ENCODE results near the gene KLHL3. TPM values are rescaled to one million over a fixed set of nuclear protein-coding genes. Genes with fewer than 3 reads are reported as not detected.

KLHL3 gene
- total RNA-seq, 1 experiment from 2014 or later: 13.6 TPM

GRCh38 chr5:137741718-137742117, 5.8 kb upstream of the KLHL3 start:
- H3K4me2 ChIP-seq: no peak overlapping the region
- no peaks in the 10 kb centered on the region for H3K9me2 ChIP-seq (ENCODE audit: insufficient read depth)
- H3K27me3 ChIP-seq (ENCODE audit: insufficient read depth, low read depth): no peaks in the 10 kb centered on the region
- no peak overlapping the region for H3K27ac ChIP-seq
- BruUV-seq (replicated peaks): no TSS peak
- peaks cover 13% of the 10 kb centered on the region; the same call in 1 of the 2 replicates for H3K9me3 ChIP-seq (ENCODE audit: insufficient read depth, low read depth)
- DNase-seq: no peak
- H4K20me1 ChIP-seq (ENCODE audit: insufficient read depth): no peaks in the 10 kb centered on the region
- TF ChIP-seq EZH2 (IDR thresholded peaks at IDR 0.05; ENCODE audit: low read depth) (no peak), CTCF (conservative IDR thresholded peaks at IDR 0.05) (no peak)
- H2AFZ ChIP-seq: no peak overlapping the region
- peaks cover 19% of the 10 kb centered on the region for H3K4me1 ChIP-seq (replicated peaks; ENCODE audit: insufficient read depth)
- no peaks in the 10 kb centered on the region for H3K36me3 ChIP-seq (ENCODE audit: low read depth)
- H3K4me3 ChIP-seq: no peak overlapping the region
- intact Hi-C loops (cut with micrococcal nuclease; ENCODE audit: unreplicated experiment): no loop called here
- POLR2A ChIA-PET (ENCODE audit: unreplicated experiment): interaction anchor here (0.5 to 0.6 kb wide), 2 partner anchors 112 to 372 kb away, joined by 3 to 6 read pairs; no protein-coding TSS in a partner anchor
- H3F3A ChIP-seq (ENCODE audit: insufficient read depth, low read depth): peaks cover 33% of the 10 kb centered on the region
- CTCF ChIA-PET: interaction anchor here (0.6 to 2.9 kb wide), 5 partner anchors 17 to 1007 kb away, joined by 3 to 28 read pairs (median 10); no protein-coding TSS in a partner anchor
- no peaks in the 10 kb centered on the region for H3K79me2 ChIP-seq (ENCODE audit: low read depth)

- Histone ChIP-seq H3K27me3 (ENCODE audit: insufficient read depth, low read depth) (no peaks in the 10 kb centered on the region), H3K4me3 (no peak overlapping the region), H2AFZ (no peak overlapping the region), H3K79me2 (ENCODE audit: low read depth) (no peaks in the 10 kb centered on the region), H4K20me1 (ENCODE audit: insufficient read depth) (no peaks in the 10 kb centered on the region), H3K36me3 (ENCODE audit: low read depth) (no peaks in the 10 kb centered on the region), H3K9me2 (ENCODE audit: insufficient read depth) (no peaks in the 10 kb centered on the region), H3K27ac (no peak overlapping the region), H3K4me2 (no peak overlapping the region), H3K4me1 (replicated peaks; ENCODE audit: insufficient read depth) (peaks cover 38% of the 10 kb centered on the region), H3F3A (ENCODE audit: insufficient read depth, low read depth) (peaks cover 24% of the 10 kb centered on the region), H3K9me3 (ENCODE audit: insufficient read depth, low read depth) (peaks cover 13% of the 10 kb centered on the region; the same call in 1 of the 2 replicates)
- ChIA-PET POLR2A (ENCODE audit: unreplicated experiment) (no interaction called here), CTCF (no interaction called here)
- DNase-seq: no peak
- intact Hi-C loops (cut with micrococcal nuclease; ENCODE audit: unreplicated experiment): loop anchor here (10.0 kb wide), 2 partner anchors 415 to 935 kb away; no protein-coding TSS in a partner anchor
- TF ChIP-seq CTCF (conservative IDR thresholded peaks at IDR 0.05): no peak
- no peak for TF ChIP-seq EZH2 (IDR thresholded peaks at IDR 0.05; ENCODE audit: low read depth)
- BruUV-seq (replicated peaks): no TSS peak
These were observed 3.8 kb upstream of the KLHL3 start for GRCh38 chr5:137739737-137740136.

- Histone ChIP-seq H3K4me3 (no peak overlapping the region), H3K79me2 (ENCODE audit: low read depth) (no peaks in the 10 kb centered on the region), H3K27ac (no peak overlapping the region), H3K9me2 (ENCODE audit: insufficient read depth) (no peaks in the 10 kb centered on the region), H3K4me1 (replicated peaks; ENCODE audit: insufficient read depth) (peaks cover 42% of the 10 kb centered on the region), H4K20me1 (ENCODE audit: insufficient read depth) (no peaks in the 10 kb centered on the region), H3K27me3 (ENCODE audit: insufficient read depth, low read depth) (no peaks in the 10 kb centered on the region), H3K36me3 (ENCODE audit: low read depth) (no peaks in the 10 kb centered on the region), H3K9me3 (ENCODE audit: insufficient read depth, low read depth) (peaks cover 13% of the 10 kb centered on the region; the same call in 1 of the 2 replicates), H3F3A (ENCODE audit: insufficient read depth, low read depth) (peaks cover 24% of the 10 kb centered on the region), H3K4me2 (no peak overlapping the region), H2AFZ (no peak overlapping the region)
- intact Hi-C loops (cut with micrococcal nuclease; ENCODE audit: unreplicated experiment): loop anchor here (10.0 kb wide), 2 partner anchors 414 to 934 kb away; no protein-coding TSS in a partner anchor
- TF ChIP-seq CTCF (conservative IDR thresholded peaks at IDR 0.05) (no peak), EZH2 (IDR thresholded peaks at IDR 0.05; ENCODE audit: low read depth) (no peak)
- no TSS peak for BruUV-seq (replicated peaks)
- no peak for DNase-seq
- POLR2A ChIA-PET (ENCODE audit: unreplicated experiment): no interaction called here
- CTCF ChIA-PET: no interaction called here
These were observed 3.1 kb upstream of the KLHL3 start for GRCh38 chr5:137738947-137739346.

Measured in PC-9 (cell line).